IPS-NIHi7 (cell line): ENCODE data around the gene IFT74.
"Not testable (repeated sequence)": the region's sequence is repeated elsewhere in the genome, so short reads cannot be mapped to it uniquely, and the experiment has no call there.

Experiments used
- DNase-seq: peaks from one replicate; pipeline ENCODE4 v3.0.0; 2012; ENCODE audit warnings: mixed read lengths; ENCODE audit errors: extremely low spot score

Gene IFT74

GRCh38 chr9:27073841-27074728 is 117.9 kb downstream of the IFT74 start:
- DNase-seq, result no peak

GRCh38 chr9:27078685-27079084 is 122.5 kb downstream of the IFT74 start:
- no peak for DNase-seq

- no peak for DNase-seq
These were observed 129.2 kb downstream of the IFT74 start for GRCh38 chr9:27085456-27085855.

- DNase-seq, result no peak
These were observed 130.8 kb downstream of the IFT74 start for GRCh38 chr9:27086818-27087680.

GRCh38 chr9:27088981-27089380 is 132.8 kb downstream of the IFT74 start:
- no peak for DNase-seq

- no peak for DNase-seq
These were observed 133.5 kb downstream of the IFT74 start for GRCh38 chr9:27089706-27090105.

- DNase-seq, result no peak
These were observed 134.0 kb downstream of the IFT74 start for GRCh38 chr9:27090231-27090630.

DNA sequence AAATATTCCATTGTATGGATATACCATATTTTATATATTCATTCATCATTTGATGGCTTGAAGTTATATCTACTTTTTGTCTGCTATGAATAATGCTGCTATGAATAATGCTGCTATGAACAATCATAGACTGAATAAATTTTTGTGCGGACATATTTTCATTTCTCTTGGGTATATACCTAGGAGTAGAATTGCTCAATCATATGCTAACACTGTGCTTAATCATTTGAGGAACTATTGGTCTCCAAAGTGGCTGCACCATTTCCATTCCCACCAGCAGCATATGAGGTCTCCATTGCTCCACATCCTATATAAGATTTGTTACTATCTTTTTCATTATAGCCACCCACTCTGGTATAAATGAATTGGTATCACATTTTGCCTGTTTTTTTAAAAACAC is 134.5 kb downstream of the IFT74 start:
- DNase-seq, result no peak

GRCh38 chr9:27092496-27092895 is 136.3 kb downstream of the IFT74 start:
- not testable (repeated sequence) for DNase-seq

GRCh38 chr9:27093384-27094067 is 137.3 kb downstream of the IFT74 start:
- not testable (repeated sequence) for DNase-seq

GRCh38 chr9:27094640-27095298 is 138.6 kb downstream of the IFT74 start:
- DNase-seq, result no peak

DNA sequence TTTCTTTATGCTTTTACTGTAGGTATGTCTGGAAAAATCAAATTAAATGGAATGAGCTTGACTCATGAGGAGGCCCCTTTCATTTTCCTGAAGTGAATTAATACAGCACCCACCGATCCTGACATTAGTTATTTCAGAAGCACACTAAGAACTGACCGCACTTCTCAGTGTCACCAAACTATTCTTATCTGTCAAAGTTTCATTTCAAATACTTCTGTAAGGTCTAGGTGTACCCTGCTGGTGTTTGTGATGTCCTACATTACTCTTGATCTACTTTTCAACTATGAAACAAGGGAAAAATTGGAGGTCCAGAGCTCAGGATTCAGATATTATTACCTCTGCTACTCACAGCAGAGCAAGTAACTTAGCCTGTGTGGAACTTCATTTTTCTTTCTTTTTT is 151.0 kb downstream of the IFT74 start:
- no peak for DNase-seq

DNA sequence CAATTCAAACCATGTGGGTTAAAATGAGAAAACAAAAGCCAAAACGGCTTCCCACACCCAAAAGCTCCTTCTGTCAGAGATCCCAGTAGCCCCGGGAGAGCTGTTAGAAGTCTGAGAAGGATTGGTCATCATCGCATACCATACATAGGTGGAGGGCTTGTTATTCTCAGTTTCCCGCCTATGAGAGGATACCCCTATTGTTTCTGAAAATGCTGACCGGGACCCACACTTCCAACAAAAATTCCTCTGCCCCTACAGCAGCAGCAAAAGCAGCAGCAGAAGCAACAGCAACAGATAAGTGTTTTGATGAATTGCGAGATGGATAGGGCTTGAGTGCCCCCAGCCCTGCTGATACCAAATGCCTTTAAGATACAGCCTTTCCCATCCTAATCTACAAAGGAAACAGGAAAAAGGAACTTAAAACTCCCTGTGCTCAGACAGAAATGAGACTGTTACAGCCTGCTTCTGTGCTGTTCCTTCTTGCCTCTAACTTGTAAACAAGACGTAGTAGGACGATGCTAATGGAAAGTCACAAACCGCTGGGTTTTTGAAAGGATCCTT is 152.8 kb downstream of the IFT74 start, which contains the start of gene TEK:
TEK (plus strand) TSS at position 245 of the 561 bp plus-strand sequence. CDS start 366 bp downstream, outside the sequence.
- DNase-seq, result peak; percentile 51

GRCh38 chr9:27109621-27110020 is 153.4 kb downstream of the IFT74 start:
- DNase-seq, result no peak

- no peak for DNase-seq
These were observed 154.0 kb downstream of the IFT74 start for GRCh38 chr9:27110181-27110580.

- DNase-seq, result no peak
These were observed 156.0 kb downstream of the IFT74 start for GRCh38 chr9:27112235-27112634.
